Raji (cell line): Measurements from ENCODE around the gene SERPINC1.

Experiments
- POLR2A ChIP-seq: IDR thresholded peaks from 2 replicates; pipeline ENCODE4 v1.6.1; 2011; ENCODE audit warnings: low read depth, low read length, control low read depth; ENCODE audit not compliant: insufficient read depth

The SERPINC1 gene

DNA sequence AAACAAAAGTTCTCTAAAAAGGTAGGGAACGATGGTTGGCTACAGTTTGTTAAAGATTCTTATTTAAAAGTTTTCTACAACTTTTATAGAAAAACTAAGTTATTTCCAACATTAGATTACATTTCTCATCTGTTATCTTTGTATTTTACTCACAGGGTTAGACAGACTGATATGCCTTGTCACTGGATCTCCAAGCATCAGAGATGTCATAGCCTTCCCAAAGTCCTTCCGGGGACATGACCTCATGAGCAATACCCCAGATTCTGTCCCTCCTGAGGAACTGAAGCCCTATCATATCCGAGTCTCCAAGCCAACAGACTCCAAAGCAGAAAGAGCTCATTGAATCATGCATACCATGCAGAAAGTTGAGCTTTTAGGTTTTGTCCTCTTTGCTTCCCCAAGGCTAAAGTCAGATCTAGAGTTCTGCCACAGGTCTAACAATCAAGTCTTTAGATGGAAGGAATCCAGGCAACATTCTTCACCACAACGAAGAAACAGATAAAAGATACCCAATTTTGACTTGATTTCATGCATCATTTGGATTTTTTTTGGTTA, 59.7 kb downstream of the SERPINC1 start:
- TF ChIP-seq POLR2A, result no peak

GRCh38 chr1:173856903-173857302, 60.2 kb downstream of the SERPINC1 start:
- no peak for TF ChIP-seq POLR2A

GRCh38 chr1:173856014-173856413, 61.1 kb downstream of the SERPINC1 start:
- TF ChIP-seq POLR2A, result no peak
